Measurements from ENCODE around the gene FYN.

DNA sequence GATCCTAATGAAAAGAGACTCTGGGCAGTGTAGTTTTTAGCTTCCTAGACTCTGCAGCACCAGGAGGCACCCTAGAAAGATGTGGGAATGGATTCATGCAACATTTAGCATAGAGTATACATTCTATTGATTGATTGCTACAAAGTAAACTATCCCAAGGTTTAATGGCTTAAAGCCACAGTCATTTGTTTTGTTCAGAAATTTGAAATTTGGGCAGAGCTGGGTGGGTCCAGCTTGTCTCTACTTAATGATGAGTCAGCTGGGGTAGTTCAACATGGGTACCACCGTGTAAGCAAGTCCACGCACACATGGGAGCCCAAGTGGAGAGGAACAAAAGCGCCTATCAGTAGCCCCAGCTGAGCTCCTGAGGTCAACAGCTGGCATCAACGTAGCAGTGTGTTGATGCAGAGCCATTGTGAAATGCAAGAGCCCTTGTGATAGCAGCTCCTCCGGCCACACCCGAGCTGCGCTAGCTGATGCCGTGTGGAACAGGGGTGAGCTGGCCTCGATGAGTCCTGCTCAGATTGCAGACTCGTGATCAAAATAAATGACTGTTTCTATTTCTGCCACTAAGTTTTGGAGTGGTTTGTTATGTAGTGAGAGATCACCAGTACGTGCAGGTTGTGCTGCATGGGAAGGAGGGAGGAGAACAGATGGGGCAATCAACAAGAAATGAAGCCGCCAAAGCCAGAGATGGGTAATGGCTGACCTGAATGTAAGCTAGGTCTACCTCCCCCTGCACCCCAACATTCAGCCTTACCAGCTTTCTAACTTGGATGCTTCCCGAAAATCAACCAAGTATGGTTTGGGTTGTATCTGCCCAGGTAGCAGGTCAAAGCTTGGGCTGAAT, 221.8 kb downstream of the FYN start:
- TF ChIP-seq, protein P1, sequence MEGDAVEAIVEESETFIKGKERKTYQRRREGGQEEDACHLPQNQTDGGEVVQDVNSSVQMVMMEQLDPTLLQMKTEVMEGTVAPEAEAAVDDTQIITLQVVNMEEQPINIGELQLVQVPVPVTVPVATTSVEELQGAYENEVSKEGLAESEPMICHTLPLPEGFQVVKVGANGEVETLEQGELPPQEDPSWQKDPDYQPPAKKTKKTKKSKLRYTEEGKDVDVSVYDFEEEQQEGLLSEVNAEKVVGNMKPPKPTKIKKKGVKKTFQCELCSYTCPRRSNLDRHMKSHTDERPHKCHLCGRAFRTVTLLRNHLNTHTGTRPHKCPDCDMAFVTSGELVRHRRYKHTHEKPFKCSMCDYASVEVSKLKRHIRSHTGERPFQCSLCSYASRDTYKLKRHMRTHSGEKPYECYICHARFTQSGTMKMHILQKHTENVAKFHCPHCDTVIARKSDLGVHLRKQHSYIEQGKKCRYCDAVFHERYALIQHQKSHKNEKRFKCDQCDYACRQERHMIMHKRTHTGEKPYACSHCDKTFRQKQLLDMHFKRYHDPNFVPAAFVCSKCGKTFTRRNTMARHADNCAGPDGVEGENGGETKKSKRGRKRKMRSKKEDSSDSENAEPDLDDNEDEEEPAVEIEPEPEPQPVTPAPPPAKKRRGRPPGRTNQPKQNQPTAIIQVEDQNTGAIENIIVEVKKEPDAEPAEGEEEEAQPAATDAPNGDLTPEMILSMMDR (IDR thresholded peaks at IDR 0.05) = no peak
- TF ChIP-seq POLR2A (IDR thresholded peaks at IDR 0.05) = no peak
